ENCODE results near the gene PDCD4.

GRCh38 chr10:110887560-110887959, 15.8 kb downstream of the PDCD4 start:
- TF ChIP-seq CTCF (IDR thresholded peaks at IDR 0.05; ENCODE audit: low read length) = no peak
- no peak for TF ChIP-seq EZH2 (optimal IDR thresholded peaks at IDR 0.05; ENCODE audit: low read depth, low read length)
- no peak for TF ChIP-seq EZH2phosphoT487 (IDR thresholded peaks at IDR 0.05; ENCODE audit: low read length)

Data from MM.1S (cell line).